T-helper 2 cell treated with Interferon-gamma antibody and Interleukin-4, amounts not matched to agents 100 ng/mL and 5 ng/mL, for 36 hours (primary cell): Measurements from ENCODE around the gene COL5A2. TPM values are rescaled to one million over a fixed set of nuclear protein-coding genes. Genes with fewer than 3 reads are reported as not detected.

Experiments
- intact Hi-C: fragments of 100-400 bp; cut with micrococcal nuclease; formaldehyde crosslinking; loops from one replicate; pipeline ENCODE4 v1.15.1; 2023
- total RNA-seq: library from RNA; stranded (reverse); gene quantifications from 2 replicates; pipeline ENCODE4 v1.2.3, GENCODE V29; 2022

The COL5A2 gene
- total RNA-seq, 1 donor from 2014 or later = 0.52 TPM

- intact Hi-C loops = no loop called here
Measured at GRCh38 chr2:189008555-189009262, 170.9 kb downstream of the COL5A2 start.

DNA sequence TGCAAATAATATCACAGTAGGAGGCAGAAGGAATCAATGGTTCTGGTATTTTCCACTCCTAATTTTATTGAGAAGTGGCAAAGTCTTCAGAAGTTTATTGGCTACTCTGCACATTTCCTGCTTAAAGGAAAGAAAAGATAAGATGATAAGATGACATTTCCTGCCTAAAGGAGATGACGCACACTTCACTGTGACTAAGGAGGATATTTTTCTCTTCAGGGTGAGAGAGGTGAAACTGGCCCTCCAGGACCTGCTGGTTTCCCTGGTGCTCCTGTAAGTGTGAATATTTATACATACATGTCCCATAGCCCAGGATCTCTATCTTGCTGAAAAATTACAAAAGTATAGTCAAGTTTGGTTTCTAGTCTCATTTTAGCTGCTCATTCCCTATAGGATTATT, 177.5 kb downstream of the COL5A2 start:
- intact Hi-C loops = no loop called here

- intact Hi-C loops = no loop called here
Measured at GRCh38 chr2:189000221-189000620, 179.3 kb downstream of the COL5A2 start.

DNA sequence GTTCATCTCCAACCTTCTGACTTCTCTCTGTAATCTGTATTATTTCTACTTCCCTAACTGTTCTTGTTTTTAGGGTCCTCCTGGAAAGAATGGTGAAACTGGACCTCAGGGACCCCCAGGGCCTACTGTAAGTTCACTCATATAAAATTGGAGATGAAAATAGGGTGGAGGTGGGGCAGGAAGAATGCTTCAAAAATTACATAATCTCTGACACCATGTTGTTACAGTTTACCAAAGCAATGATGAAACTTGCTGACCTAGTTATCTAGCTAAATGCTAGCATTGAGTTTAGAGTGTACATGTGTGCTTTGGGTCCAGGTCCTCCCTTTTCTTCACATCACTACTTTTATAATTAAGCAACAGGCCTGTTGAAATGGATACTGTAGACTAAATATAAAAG, 182.3 kb downstream of the COL5A2 start:
- intact Hi-C loops = no loop called here

DNA sequence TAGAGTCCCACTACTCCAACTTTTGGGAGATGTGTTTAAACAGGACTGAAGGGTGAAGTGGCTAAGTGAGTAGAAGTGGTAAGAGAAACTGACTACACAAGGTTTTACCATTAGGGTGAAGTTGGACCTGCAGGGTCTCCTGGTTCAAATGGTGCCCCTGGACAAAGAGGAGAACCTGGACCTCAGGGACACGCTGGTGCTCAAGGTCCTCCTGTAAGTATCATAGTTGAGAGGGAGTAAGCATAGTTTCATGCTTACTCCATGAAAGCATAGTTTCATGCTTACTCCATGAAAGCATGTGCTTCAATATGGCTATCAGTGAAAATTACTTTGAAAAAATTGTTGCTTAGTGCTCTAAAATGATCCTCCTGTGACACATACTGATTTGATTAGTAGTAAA, 186.3 kb downstream of the COL5A2 start:
- intact Hi-C loops = no loop called here

- intact Hi-C loops = no loop called here
Measured at GRCh38 chr2:188986839-188987238, 192.7 kb downstream of the COL5A2 start.

DNA sequence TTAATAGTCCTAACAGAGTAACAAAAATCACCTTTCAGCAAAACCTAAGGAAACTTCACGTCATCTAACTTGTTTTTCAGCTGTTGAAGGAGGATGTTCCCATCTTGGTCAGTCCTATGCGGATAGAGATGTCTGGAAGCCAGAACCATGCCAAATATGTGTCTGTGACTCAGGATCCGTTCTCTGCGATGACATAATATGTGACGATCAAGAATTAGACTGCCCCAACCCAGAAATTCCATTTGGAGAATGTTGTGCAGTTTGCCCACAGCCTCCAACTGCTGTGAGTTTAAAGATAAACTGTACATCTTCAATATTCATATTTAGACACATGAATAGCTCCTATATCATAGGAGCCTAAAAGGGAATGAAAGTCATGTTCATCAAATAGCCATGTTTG, 194.9 kb downstream of the COL5A2 start:
- intact Hi-C loops = no loop called here

GRCh38 chr2:188984065-188984491, 195.5 kb downstream of the COL5A2 start:
- intact Hi-C loops = no loop called here

DNA sequence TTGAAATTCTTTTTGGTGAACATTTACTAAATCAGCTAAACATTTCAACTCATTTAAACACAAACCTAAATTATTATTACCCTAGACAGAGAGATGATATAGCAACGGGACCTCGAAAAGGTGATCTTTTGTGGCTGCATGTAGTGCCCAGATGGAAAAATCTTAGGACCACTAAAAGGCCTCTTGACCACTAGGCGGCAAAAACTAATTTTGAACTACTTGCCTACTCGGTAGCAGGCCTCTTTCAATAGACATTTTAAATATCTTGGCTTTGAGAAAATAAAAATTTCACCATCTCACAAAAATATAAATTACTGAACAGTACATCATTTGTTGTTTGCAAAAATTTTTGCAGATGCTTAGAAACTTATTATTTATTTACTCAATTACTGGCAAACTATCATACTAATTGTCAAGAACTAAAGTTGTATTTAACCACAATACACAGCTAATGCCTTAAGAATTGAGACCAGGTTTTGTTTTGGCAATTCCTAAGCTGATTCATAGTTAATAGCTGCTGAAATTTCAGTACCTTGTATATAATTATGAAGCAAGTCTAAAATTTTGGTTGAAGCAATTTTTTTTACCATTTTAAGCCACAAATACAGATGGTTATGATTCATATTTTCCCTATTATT, 196.0 kb downstream of the COL5A2 start:
- intact Hi-C loops = no loop called here

Other genes with a start within 250 kb of the COL5A2 start
- gene COL3A1, start 205.4 kb downstream of the COL5A2 start, total RNA-seq = not detected in 2 replicates